Measurements from ENCODE around the gene ZFYVE28. TPM values are rescaled to one million over a fixed set of nuclear protein-coding genes. Genes with fewer than 3 reads are reported as not detected.

The ZFYVE28 gene
- total and polyA plus RNA-seq, 2 of the 8 experiments (the other 6 are each of a cell fraction or from before 2014, with no cell fraction given): 1.7 to 4.9 TPM

- FAIRE-seq: no peak
Observed at GRCh38 chr4:2395584-2395983, 22.9 kb downstream of the ZFYVE28 start.

More at GRCh38 chr4:2395584-2395983, 22.9 kb downstream of the ZFYVE28 start:
- H3K23ac ChIP-seq (ENCODE audit: insufficient read length): no peak overlapping the region
- no peaks in the 10 kb centered on the region for H3K36me3 ChIP-seq (ENCODE audit: control insufficient read depth in 2 of 4, insufficient read depth in 4 of 4, low read length in 3 of 4)
- no peak overlapping the region for H3K4me3 ChIP-seq (ENCODE audit: extremely low read depth in 1 of 4, insufficient read depth in 2 of 4, low read depth in 3 of 4, low read length in 4 of 4)
- H3K79me2 ChIP-seq (ENCODE audit: control insufficient read depth in 1 of 2, insufficient read depth in 2 of 2, low read length in 2 of 2): no peaks in the 10 kb centered on the region
- H4K20me1 ChIP-seq (replicated peaks in 1 of 2; ENCODE audit: control insufficient read depth in 1 of 2, insufficient read depth in 2 of 2, low read length in 2 of 2): no peaks in the 10 kb centered on the region
- no peak overlapping the region for H4K5ac ChIP-seq (ENCODE audit: insufficient read length, low read depth, low read length)
- H3K4me1 ChIP-seq (replicated peaks in 1 of 4; ENCODE audit: control insufficient read depth in 3 of 4, insufficient read depth in 4 of 4, low read length in 3 of 4): peaks cover 0 to 22% (median 14%) of the 10 kb centered on the region in 4 experiments; a peak in 5 of 7 replicates
- peak overlapping the region; percentile 65 for H4K91ac ChIP-seq (replicated peaks; ENCODE audit: insufficient read length, low read length)
- H3K18ac ChIP-seq (ENCODE audit: extremely low read depth, low read length): no peak overlapping the region
- no peak for DNase-seq (ENCODE audit: low read depth in 1 of 2, low spot score in 2 of 2)
- no peak overlapping the region for H2BK5ac ChIP-seq (ENCODE audit: low read depth, low read length)
- peaks cover 5% of the 10 kb centered on the region for H3K79me1 ChIP-seq (ENCODE audit: low read depth, low read length)
- WGBS, 2 experiments (ENCODE audit: extremely low coverage in 1 of 2, insufficient coverage in 1 of 2, insufficient read length in 1 of 2, insufficient replicate concordance in 2 of 2, low coverage in 1 of 2, low lambda C conversion rate in 2 of 2, missing lambda C conversion rate in 1 of 2): 92% methylated on average over 9 of the region's 9 CpGs; no CpG with 5 or more reads in 1 of the 2 experiments
- H3K9me3 ChIP-seq (ENCODE audit: insufficient read depth in 2 of 2, low read depth in 1 of 2, low read length in 1 of 2): no peaks in the 10 kb centered on the region
- POLR2A ChIA-PET (ENCODE audit: partially characterized antibody): no interaction called here
- no peak overlapping the region for H3K56ac ChIP-seq (replicated peaks; ENCODE audit: insufficient read length, low read depth, low read length)
- no peak overlapping the region for H3K9ac ChIP-seq (replicated peaks in 1 of 4; ENCODE audit: extremely low read depth in 1 of 4, low read depth in 3 of 4, low read length in 3 of 4)
- H2AFZ ChIP-seq (ENCODE audit: low read length): no peak overlapping the region
- H3K27ac ChIP-seq (ENCODE audit: low read depth, low read length): no peak overlapping the region
- no peaks in the 10 kb centered on the region for H3K27me3 ChIP-seq (replicated peaks in 1 of 4; ENCODE audit: control insufficient read depth in 3 of 4, extremely low read depth in 1 of 4, insufficient read depth in 3 of 4, low read length in 3 of 4)
- no peak overlapping the region for H2BK120ac ChIP-seq (replicated peaks; ENCODE audit: low read depth, low read length)
- H3K4me2 ChIP-seq (ENCODE audit: insufficient read depth in 1 of 2, low read depth in 2 of 2, low read length in 2 of 2): no peak overlapping the region
- CTCF ChIA-PET (ENCODE audit: partially characterized antibody): interaction anchor here (1.2 to 3.6 kb wide), 3 partner anchors 9 to 33 kb away, joined by 3 to 18 read pairs (median 3); no protein-coding TSS in a partner anchor
- H4K8ac ChIP-seq (ENCODE audit: extremely low read depth, insufficient read depth, low read length): no peak overlapping the region; the same call in 1 of the 2 replicates
- peaks cover 6% of the 10 kb centered on the region; the same call in 1 of the 2 replicates for H3K23me2 ChIP-seq (ENCODE audit: low read depth, low read length)
- no peak overlapping the region for H3K4ac ChIP-seq (replicated peaks; ENCODE audit: insufficient read length, low read depth, low read length)
- no peak overlapping the region for H2BK20ac ChIP-seq (ENCODE audit: low read length)
- 0 out of 2 replicates have a peak overlapping the region, but pooled peaks have one; percentile 35 for H2BK12ac ChIP-seq (ENCODE audit: low read depth, low read length)
- H3K14ac ChIP-seq (ENCODE audit: insufficient read length): no peak overlapping the region
- no peak overlapping the region for H2AK5ac ChIP-seq (ENCODE audit: low read depth, low read length)
- TF ChIP-seq TAF1 (IDR thresholded peaks at IDR 0.05; ENCODE audit: low read depth, low read length) (no peak), TBP (IDR thresholded peaks at IDR 0.05; ENCODE audit: low read depth, low read length) (no peak), TCF12 (IDR thresholded peaks at IDR 0.05; ENCODE audit: low read depth, low read length) (no peak), YY1 (IDR thresholded peaks at IDR 0.05; ENCODE audit: low read depth, low read length) (no peak), TAF7 (optimal IDR thresholded peaks at IDR 0.05; ENCODE audit: borderline replicate concordance, low read depth, low read length) (no peak), SP1 (IDR thresholded peaks at IDR 0.05; ENCODE audit: low read depth, low read length) (no peak), TEAD4 (IDR thresholded peaks at IDR 0.05; ENCODE audit: low read depth, low read length) (no peak), ATF2 (IDR thresholded peaks at IDR 0.05; ENCODE audit: low read length) (no peak), SIRT6 (IDR thresholded peaks at IDR 0.05; ENCODE audit: low read length) (no peak), BRCA1 (IDR thresholded peaks at IDR 0.05; ENCODE audit: low read depth, low read length) (no peak), KDM1A (IDR thresholded peaks at IDR 0.05; ENCODE audit: borderline replicate concordance, low read length) (no peak), KDM5A (IDR thresholded peaks at IDR 0.05; ENCODE audit: low read length) (no peak), ZNF274 (IDR thresholded peaks at IDR 0.05; ENCODE audit: borderline replicate concordance, extremely low read depth, low read length) (no peak), CEBPB (IDR thresholded peaks at IDR 0.05; ENCODE audit: low read depth, low read length) (no peak)
- no peak overlapping the region for H2BK15ac ChIP-seq (ENCODE audit: low read length)

Data from H1 (cell line).